Stimulated activated CD8-positive, alpha-beta memory T cell treated with anti-CD3 and anti-CD28 coated beads, Interleukin-4, amount 100 ng/mL, for 48 hours (primary cell): Measurements from ENCODE around the gene MYO3A.
"Not testable (repeated sequence)": the region's sequence is repeated elsewhere in the genome, so short reads cannot be mapped to it uniquely, and the experiment has no call there.

Source experiments
- DNase-seq: peaks from one replicate; pipeline ENCODE4 v3.0.0-alpha.2; 2020

Gene MYO3A

GRCh38 chr10:25978771-25979170 lies 44.7 kb downstream of the MYO3A start:
- no peak for DNase-seq

GRCh38 chr10:25982107-25982506 lies 48.1 kb downstream of the MYO3A start:
- no peak for DNase-seq

- DNase-seq = no peak
These were observed 54.6 kb downstream of the MYO3A start for GRCh38 chr10:25988583-25988982.

GRCh38 chr10:25989951-25990350 lies 55.9 kb downstream of the MYO3A start:
- no peak for DNase-seq

GRCh38 chr10:25999295-25999981 lies 65.4 kb downstream of the MYO3A start:
- no peak for DNase-seq

GRCh38 chr10:26000971-26001370 lies 66.9 kb downstream of the MYO3A start:
- DNase-seq = no peak

- DNase-seq = not testable (repeated sequence)
These were observed 68.4 kb downstream of the MYO3A start for GRCh38 chr10:26002466-26002865.

- DNase-seq = no peak
These were observed 81.1 kb downstream of the MYO3A start for GRCh38 chr10:26015092-26015491.

GRCh38 chr10:26022831-26023230 lies 88.8 kb downstream of the MYO3A start:
- no peak for DNase-seq

GRCh38 chr10:26024303-26024702 lies 90.3 kb downstream of the MYO3A start:
- no peak for DNase-seq

- no peak for DNase-seq
These were observed 91.5 kb downstream of the MYO3A start for GRCh38 chr10:26025523-26025922.

- no peak for DNase-seq
These were observed 95.8 kb downstream of the MYO3A start for GRCh38 chr10:26029858-26030257.

- no peak for DNase-seq
These were observed 97.3 kb downstream of the MYO3A start for GRCh38 chr10:26031300-26031699.

- no peak for DNase-seq
These were observed 109.4 kb downstream of the MYO3A start for GRCh38 chr10:26043469-26043868.

- no peak for DNase-seq
These were observed 110.2 kb downstream of the MYO3A start for GRCh38 chr10:26044141-26044749.

GRCh38 chr10:26046073-26046700 lies 112.2 kb downstream of the MYO3A start:
- no peak for DNase-seq

GRCh38 chr10:26048756-26049155 lies 114.7 kb downstream of the MYO3A start:
- no peak for DNase-seq

GRCh38 chr10:26052326-26052725 lies 118.3 kb downstream of the MYO3A start:
- no peak for DNase-seq

GRCh38 chr10:26057466-26057865 lies 123.4 kb downstream of the MYO3A start:
- no peak for DNase-seq

- no peak for DNase-seq
These were observed 130.1 kb downstream of the MYO3A start for GRCh38 chr10:26064106-26064505.

- no peak for DNase-seq
These were observed 133.7 kb downstream of the MYO3A start for GRCh38 chr10:26067680-26068079.

- not testable (repeated sequence) for DNase-seq
These were observed 146.9 kb downstream of the MYO3A start for GRCh38 chr10:26080971-26081370.

GRCh38 chr10:26081459-26081858 lies 147.4 kb downstream of the MYO3A start:
- no peak for DNase-seq

GRCh38 chr10:26085549-26085948 lies 151.5 kb downstream of the MYO3A start:
- no peak for DNase-seq
